GM18511 (cell line): Measurements from ENCODE around the gene ZNF490.

Experiments
- ATAC-seq: cut with Tn5 transposase; IDR thresholded peaks from one replicate; pipeline ENCODE4 v1.9.1; 2021; ENCODE audit warnings: mild to moderate bottlenecking, moderate library complexity; ENCODE audit not compliant: unreplicated experiment

ZNF490 gene

DNA sequence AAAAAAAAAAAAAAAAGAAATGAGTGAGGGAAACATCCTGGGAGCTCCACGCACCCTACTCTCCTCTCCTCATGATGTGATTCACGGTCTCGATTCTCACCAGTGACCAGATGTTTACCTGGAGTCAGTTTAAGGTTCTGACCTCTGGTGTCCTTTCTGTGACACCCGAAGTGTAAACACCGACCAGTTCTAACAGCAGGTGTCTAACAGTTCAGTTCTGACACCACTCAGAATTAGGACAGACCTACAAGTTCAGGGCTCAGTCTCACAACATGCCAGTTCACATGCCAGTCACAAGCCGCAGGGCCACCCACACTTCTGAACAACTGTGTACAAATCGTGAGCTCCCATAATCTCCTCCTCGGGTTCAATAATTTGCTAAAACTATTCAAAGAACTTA, 65.3 kb downstream of the ZNF490 start:
- ATAC-seq, result no peak

DNA sequence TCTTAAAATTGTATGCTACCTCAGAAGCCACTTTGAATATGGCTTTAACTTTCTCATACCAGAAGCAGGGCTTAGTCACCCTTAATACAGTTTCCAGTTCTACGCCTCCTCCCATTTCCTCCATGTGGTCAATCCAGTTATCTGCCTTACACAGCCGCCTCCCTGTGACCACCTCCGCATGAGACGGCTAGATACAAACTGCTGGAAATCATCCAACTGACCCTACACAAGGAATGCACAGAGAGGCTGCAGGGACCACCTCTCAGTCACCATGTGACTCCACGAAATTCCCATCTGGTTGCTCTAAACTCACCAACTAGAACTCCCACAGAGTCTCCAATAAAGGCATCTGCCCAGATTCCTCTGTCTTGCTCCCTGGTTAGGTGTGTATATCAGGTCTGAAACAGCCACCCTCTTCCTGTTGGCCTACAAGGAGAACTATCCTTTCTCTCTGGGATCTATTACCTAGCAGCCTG, 66.2 kb downstream of the ZNF490 start:
- ATAC-seq, result no peak

DNA sequence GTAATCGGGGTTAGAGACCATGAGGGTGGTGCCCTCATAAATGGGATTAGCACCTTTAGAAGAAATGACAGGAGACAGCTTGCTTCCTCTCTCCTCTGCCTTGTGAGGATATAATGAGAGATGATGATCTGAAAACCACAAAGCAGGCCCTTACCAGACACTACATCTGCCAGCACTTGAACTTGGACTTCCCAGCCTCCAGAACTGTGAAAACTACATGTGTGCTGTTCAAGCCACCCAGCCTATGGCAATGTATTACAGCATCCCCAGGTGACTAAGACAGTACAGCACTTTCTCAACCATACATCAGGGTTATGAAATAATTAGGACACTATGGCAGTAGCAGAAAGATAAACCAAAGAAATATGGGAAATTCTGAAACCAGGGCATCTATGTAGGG, 66.8 kb downstream of the ZNF490 start:
- ATAC-seq, result no peak
